22Rv1 (cell line): ENCODE measurements around the gene GRB7.

Experiments used
- CTCF ChIP-seq: fragments of 450-650 bp; IDR thresholded peaks from 2 replicates; pipeline ENCODE4 v1.5.1; 2017; ENCODE audit warnings: mild to moderate bottlenecking
- ZFX ChIP-seq: fragments of 450-650 bp; IDR thresholded peaks from 2 replicates; pipeline ENCODE4 v1.6.1; 2017; ENCODE audit warnings: antibody characterized with exemption, borderline replicate concordance

GRCh38 chr17:39752241-39752881, 14.6 kb downstream of the GRB7 start:
- TF ChIP-seq CTCF (no peak), ZFX (no peak)
